CD14-positive monocyte (primary cell): ENCODE data around the gene PDILT. TPM values are rescaled to one million over a fixed set of nuclear protein-coding genes. Genes with fewer than 3 reads are reported as not detected.

Source experiments
- DNase-seq, 3 donors: peaks; one replicate each; pipeline ENCODE4 v3.0.0-alpha.2; 2011 to 2022
- H2AFZ ChIP-seq: 2 replicates; pipeline ENCODE4 v1.6.0; 2012; ENCODE audit warnings: mild to moderate bottlenecking, low read depth, low read length, inconsistent platforms; ENCODE audit not compliant: insufficient read depth, poor library complexity, severe bottlenecking
- H3K27ac ChIP-seq, 2 donors: 1 replicate in 1 of 2; 2 replicates in 1 of 2; pipeline ENCODE4 v1.5.1; 2012 to 2013; ENCODE audit warnings: low read length in 2 of 2, control low read depth in 1 of 2, inconsistent platforms in 1 of 2, low read depth in 1 of 2, mild to moderate bottlenecking in 1 of 2
- H3K27me3 ChIP-seq, 2 donors: one replicate each; pipeline versions ENCODE4 v1.6.0 to v1.6.1; 2011 to 2013; ENCODE audit warnings: low read length in 2 of 2; ENCODE audit not compliant: control insufficient read depth in 2 of 2, insufficient read depth in 2 of 2
- H3K36me3 ChIP-seq, 2 donors: replicated peaks in 1 of 2; 1 replicate in 1 of 2; 2 replicates in 1 of 2; pipeline versions ENCODE4 v1.5.1 to v1.6.1; 2012 to 2013; ENCODE audit warnings: low read length in 2 of 2, control low read depth in 1 of 2, inconsistent platforms in 1 of 2, mild to moderate bottlenecking in 1 of 2; ENCODE audit not compliant: insufficient read depth in 2 of 2, control insufficient read depth in 1 of 2
- H3K4me1 ChIP-seq, 2 donors: 1 replicate in 1 of 2; 2 replicates in 1 of 2; pipeline versions ENCODE4 v1.5.1 to v1.6.1; 2012 to 2013; ENCODE audit warnings: low read length in 2 of 2, control low read depth in 1 of 2, inconsistent platforms in 1 of 2, mild to moderate bottlenecking in 1 of 2, moderate library complexity in 1 of 2; ENCODE audit not compliant: insufficient read depth in 2 of 2, control insufficient read depth in 1 of 2
- H3K4me2 ChIP-seq: replicated peaks from 2 replicates; pipeline ENCODE3; 2012; ENCODE audit warnings: low read length, moderate library complexity, mild to moderate bottlenecking; ENCODE audit not compliant: poor library complexity, severe bottlenecking; ENCODE audit errors: extremely low read depth
- H3K4me3 ChIP-seq, 3 experiments: fragments of 200-600 bp in 1 of 3; sonication (generic) in 1 of 3; replicated peaks in 1 of 3; 1 replicate in 2 of 3; 2 replicates in 1 of 3; pipeline ENCODE4 v1.5.1; 2011 to 2013; ENCODE audit warnings: low read length in 3 of 3, mild to moderate bottlenecking in 3 of 3, control low read depth in 2 of 3, low read depth in 2 of 3, inconsistent platforms in 1 of 3, moderate library complexity in 1 of 3
- H3K79me2 ChIP-seq: 2 replicates; pipeline ENCODE4 v1.6.0; 2012; ENCODE audit warnings: mild to moderate bottlenecking, control low read depth, inconsistent platforms, low read length, moderate library complexity; ENCODE audit not compliant: insufficient read depth
- H3K9ac ChIP-seq: 2 replicates; pipeline ENCODE4 v1.6.0; 2017; ENCODE audit warnings: low read length, mild to moderate bottlenecking; ENCODE audit not compliant: insufficient read depth, poor library complexity, severe bottlenecking
- H3K9me3 ChIP-seq, 2 donors: replicated peaks in 1 of 2; 1 replicate in 1 of 2; 2 replicates in 1 of 2; pipeline versions ENCODE4 v1.5.1 to v1.6.1; 2012 to 2013; ENCODE audit warnings: low read length in 2 of 2, control low read depth in 1 of 2; ENCODE audit not compliant: control insufficient read depth in 1 of 2, insufficient read depth in 1 of 2
- H4K20me1 ChIP-seq: 2 replicates; pipeline ENCODE4 v1.6.0; 2012; ENCODE audit warnings: mild to moderate bottlenecking, low read length, control low read depth, moderate library complexity; ENCODE audit not compliant: insufficient read depth
- H3K27ac Mint-ChIP-seq, 7 donors: one replicate each; pipeline ENCODE4 v1.8.0; 2020; ENCODE audit warnings: mild to moderate bottlenecking in 7 of 7, mixed read lengths in 7 of 7, moderate library complexity in 6 of 7, inconsistent platforms in 2 of 7
- H3K27me3 Mint-ChIP-seq, 3 donors: one replicate each; pipeline ENCODE4 v1.8.0; 2021 to 2022; ENCODE audit warnings: low read depth in 3 of 3, mild to moderate bottlenecking in 3 of 3, mixed read lengths in 3 of 3, moderate library complexity in 3 of 3, inconsistent platforms in 1 of 3
- H3K36me3 Mint-ChIP-seq, 2 donors: one replicate each; pipeline ENCODE4 v1.8.0; 2020; ENCODE audit warnings: mixed read lengths in 2 of 2, inconsistent platforms in 1 of 2, mild to moderate bottlenecking in 1 of 2
- H3K4me1 Mint-ChIP-seq: one replicate; pipeline ENCODE4 v1.8.0; 2020; ENCODE audit warnings: mild to moderate bottlenecking, mixed read lengths
- H3K4me3 Mint-ChIP-seq, 2 donors: one replicate each; pipeline ENCODE4 v1.8.0; 2020; ENCODE audit warnings: mild to moderate bottlenecking in 2 of 2, mixed read lengths in 2 of 2, moderate library complexity in 1 of 2
- H3K9me3 Mint-ChIP-seq, 7 donors: one replicate each; pipeline ENCODE4 v1.8.0; 2020 to 2022; ENCODE audit warnings: mixed read lengths in 7 of 7, mild to moderate bottlenecking in 6 of 7, moderate library complexity in 6 of 7, inconsistent platforms in 2 of 7
- CTCF ChIP-seq: fragments of 200-600 bp; IDR thresholded peaks from one replicate; pipeline ENCODE4 v1.8.0; 2022; ENCODE audit warnings: antibody characterized with exemption, mild to moderate bottlenecking
- WGBS: methylation state at CpG from one replicate; pipeline ENCODE4 v1.1.5; 2013; ENCODE audit warnings: missing lambda C conversion rate; ENCODE audit not compliant: insufficient coverage; 5-methylcytosine and 5-hydroxymethylcytosine counted together
- intact Hi-C, 2 donors: fragments of 100-400 bp; cut with micrococcal nuclease; formaldehyde crosslinking; loops; one replicate each; pipeline versions ENCODE4 v1.15.0 to v1.15.1; 2023
- polyA plus RNA-seq, 3 donors: library from polyadenylated mRNA; depleted of rRNA in 1 of 3; unstranded in 2 of 3; stranded (reverse) in 1 of 3; fragments of 300-500 nt in 2 of 3; fragments of >200 nt in 1 of 3; fragmentation: Illumina TruSeq in 2 of 3; gene quantifications; 1 replicate in 2 of 3; 2 replicates in 1 of 3; pipeline ENCODE4 v1.2.3, GENCODE V29; 2012 to 2021

PDILT gene
- polyA plus RNA-seq, 3 donors, result not detected

- H3K9me3 Mint-ChIP-seq, result no peaks in the 10 kb centered on the region
- no peaks in the 10 kb centered on the region for H3K4me1 Mint-ChIP-seq
- peaks cover 0 to 20% (median 0%) of the 10 kb centered on the region in 3 donors for H3K27me3 Mint-ChIP-seq
Observed at GRCh38 chr16:20380782-20381181, 23.8 kb downstream of the PDILT start.

GRCh38 chr16:20377181-20377580 lies 27.4 kb downstream of the PDILT start:
- H3K4me1 ChIP-seq, result no peaks in the 10 kb centered on the region
- H3K27me3 ChIP-seq, result no peaks in the 10 kb centered on the region
- no peak overlapping the region for H3K27ac Mint-ChIP-seq
- H3K27me3 Mint-ChIP-seq, result peaks cover 0 to 16% (median 4%) of the 10 kb centered on the region in 3 donors
- DNase-seq, result no peak
- H3K36me3 ChIP-seq, result no peaks in the 10 kb centered on the region
- intact Hi-C loops, result no loop called here
- no peaks in the 10 kb centered on the region for H3K36me3 Mint-ChIP-seq
- no peaks in the 10 kb centered on the region for H3K79me2 ChIP-seq
- no peaks in the 10 kb centered on the region for H3K9me3 Mint-ChIP-seq
- no peak for TF ChIP-seq CTCF
- H3K4me3 Mint-ChIP-seq, result no peak overlapping the region
- H3K4me3 ChIP-seq, result no peak overlapping the region
- H2AFZ ChIP-seq, result no peak overlapping the region
- no peaks in the 10 kb centered on the region for H3K9me3 ChIP-seq
- no peak overlapping the region for H3K4me2 ChIP-seq
- H3K27ac ChIP-seq, result no peak overlapping the region
- no peak overlapping the region for H3K9ac ChIP-seq
- no peaks in the 10 kb centered on the region for H4K20me1 ChIP-seq
- WGBS, result 100% methylated on average over 1 of the region's 5 CpGs
- H3K4me1 Mint-ChIP-seq, result no peaks in the 10 kb centered on the region

More at GRCh38 chr16:20380782-20381181, 23.8 kb downstream of the PDILT start:
- 85% methylated on average over 3 of the region's 3 CpGs for WGBS
- Histone ChIP-seq H3K27ac (no peak overlapping the region), H3K4me1 (no peaks in the 10 kb centered on the region), H4K20me1 (no peaks in the 10 kb centered on the region), H3K36me3 (no peaks in the 10 kb centered on the region), H3K27me3 (no peaks in the 10 kb centered on the region), H3K79me2 (no peaks in the 10 kb centered on the region), H3K9me3 (no peaks in the 10 kb centered on the region), H3K9ac (no peak overlapping the region), H3K4me3 (no peak overlapping the region), H2AFZ (no peak overlapping the region), H3K4me2 (no peak overlapping the region)
- no peak overlapping the region for H3K27ac Mint-ChIP-seq
- no peaks in the 10 kb centered on the region for H3K36me3 Mint-ChIP-seq
- intact Hi-C loops, result loop anchor here (10.0 kb wide), 1 partner anchor 476 kb away; no protein-coding TSS in a partner anchor
- H3K4me3 Mint-ChIP-seq, result no peak overlapping the region
- no peak for TF ChIP-seq CTCF
- DNase-seq, result no peak
